Common myeloid progenitor, CD34-positive (primary cell): Measurements from ENCODE around the gene PPP1R3G.

Source experiments
- CTCF ChIA-PET: fragments of 350-600 bp; sonication (Branson Sonifier 250); formaldehyde crosslinking; loops from one replicate; lab custom pipeline; 2021; ENCODE audit warnings: antibody characterized with exemption; lab: Charles Lee
- POLR2A ChIA-PET: fragments of 350-600 bp; sonication (Branson Sonifier 250); formaldehyde crosslinking; loops from one replicate; lab custom pipeline; 2021; ENCODE audit warnings: antibody characterized with exemption; lab: Charles Lee
- DNase-seq, 3 donors: peaks; one replicate each; pipeline versions ENCODE4 v3.0.0 to v3.0.0-alpha.2; 2013
- H3K27ac ChIP-seq, 2 experiments: 1 replicate in 1 of 2; 2 replicates in 1 of 2; pipeline ENCODE4 v1.7.0; 2013; ENCODE audit warnings: inconsistent platforms in 2 of 2, low read length in 2 of 2, mild to moderate bottlenecking in 2 of 2, low read depth in 1 of 2, moderate library complexity in 1 of 2; ENCODE audit not compliant: severe bottlenecking in 2 of 2, insufficient read depth in 1 of 2, poor library complexity in 1 of 2
- H3K27me3 ChIP-seq, 5 experiments: replicated peaks in 2 of 5; 1 replicate in 3 of 5; 2 replicates in 2 of 5; pipeline versions ENCODE4 v1.6.1 to v1.7.0; 2013; ENCODE audit warnings: low read length in 4 of 5, mild to moderate bottlenecking in 2 of 5, moderate library complexity in 2 of 5, inconsistent platforms in 1 of 5; ENCODE audit not compliant: insufficient read depth in 5 of 5, control insufficient read depth in 4 of 5
- H3K36me3 ChIP-seq, 4 experiments: 1 replicate in 2 of 4; 2 replicates in 2 of 4; pipeline versions ENCODE4 v1.6.1 to v1.7.0; 2013; ENCODE audit warnings: low read length in 3 of 4, control low read depth in 1 of 4, mild to moderate bottlenecking in 1 of 4; ENCODE audit not compliant: control insufficient read depth in 4 of 4, insufficient read depth in 4 of 4
- H3K4me1 ChIP-seq, 4 experiments: 1 replicate in 3 of 4; 2 replicates in 1 of 4; pipeline versions ENCODE4 v1.6.1 to v1.7.1; 2013; ENCODE audit warnings: low read length in 3 of 4, mild to moderate bottlenecking in 3 of 4, control low read depth in 1 of 4, inconsistent platforms in 1 of 4, moderate library complexity in 1 of 4; ENCODE audit not compliant: control insufficient read depth in 4 of 4, insufficient read depth in 4 of 4; ENCODE audit errors: control extremely low read depth in 1 of 4
- H3K4me3 ChIP-seq, 7 experiments: 1 replicate in 4 of 7; 2 replicates in 3 of 7; pipeline versions ENCODE4 v1.5.1 to v1.7.0; 2013; ENCODE audit warnings: mild to moderate bottlenecking in 7 of 7, low read length in 6 of 7, moderate library complexity in 6 of 7, inconsistent platforms in 2 of 7, low read depth in 2 of 7, control low read depth in 1 of 7; ENCODE audit not compliant: insufficient read depth in 4 of 7, control insufficient read depth in 1 of 7; ENCODE audit errors: extremely low read depth in 1 of 7
- H3K9me3 ChIP-seq, 5 experiments: 1 replicate in 4 of 5; 2 replicates in 1 of 5; pipeline versions ENCODE4 v1.6.1 to v1.7.1; 2013; ENCODE audit warnings: low read length in 4 of 5, mild to moderate bottlenecking in 2 of 5, inconsistent platforms in 1 of 5, low read depth in 1 of 5, moderate library complexity in 1 of 5; ENCODE audit not compliant: control insufficient read depth in 4 of 5, insufficient read depth in 2 of 5; ENCODE audit errors: control extremely low read depth in 1 of 5
- WGBS: methylation state at CpG from one replicate; pipeline ENCODE4 v1.1.5; 2013; ENCODE audit not compliant: insufficient coverage; 5-methylcytosine and 5-hydroxymethylcytosine counted together

PPP1R3G gene

DNA sequence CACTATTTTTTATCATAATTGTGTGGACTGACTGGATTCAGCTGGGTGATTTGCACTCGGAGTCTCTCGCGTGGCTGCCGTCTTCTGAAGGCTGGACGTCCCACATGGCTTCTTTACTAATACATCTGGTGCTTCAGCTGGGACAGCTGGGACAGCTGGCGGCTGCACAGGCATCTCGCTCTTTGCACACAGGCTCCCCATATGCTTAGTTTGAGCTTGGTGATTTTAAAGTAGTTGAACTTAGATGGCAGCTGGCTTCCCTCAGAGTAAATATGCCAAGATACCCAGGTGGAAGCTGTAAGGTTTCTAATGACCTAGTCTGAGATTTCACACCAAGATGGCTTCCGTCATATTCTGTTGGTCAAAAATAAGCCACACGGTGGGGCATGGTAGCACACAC lies 38.7 kb upstream of the PPP1R3G start:
- Histone ChIP-seq H3K36me3 (peaks cover 0 to 6% (median 2%) of the 10 kb centered on the region in 4 experiments), H3K27ac (no peak overlapping the region), H3K4me1 (peaks cover 0 to 8% (median 0%) of the 10 kb centered on the region in 4 experiments), H3K4me3 (no peak overlapping the region), H3K27me3 (no peaks in the 10 kb centered on the region), H3K9me3 (peaks cover 0 to 30% (median 16%) of the 10 kb centered on the region in 5 experiments)
- DNase-seq, result no peak
- ChIA-PET CTCF (interaction anchor here (1.0 to 2.2 kb wide), 3 partner anchors 10 to 40 kb away, joined by 4 to 6 read pairs (median 4); no protein-coding TSS in a partner anchor), POLR2A (no interaction called here)
- WGBS, result 98% methylated on average over 9 of the region's 9 CpGs

DNA sequence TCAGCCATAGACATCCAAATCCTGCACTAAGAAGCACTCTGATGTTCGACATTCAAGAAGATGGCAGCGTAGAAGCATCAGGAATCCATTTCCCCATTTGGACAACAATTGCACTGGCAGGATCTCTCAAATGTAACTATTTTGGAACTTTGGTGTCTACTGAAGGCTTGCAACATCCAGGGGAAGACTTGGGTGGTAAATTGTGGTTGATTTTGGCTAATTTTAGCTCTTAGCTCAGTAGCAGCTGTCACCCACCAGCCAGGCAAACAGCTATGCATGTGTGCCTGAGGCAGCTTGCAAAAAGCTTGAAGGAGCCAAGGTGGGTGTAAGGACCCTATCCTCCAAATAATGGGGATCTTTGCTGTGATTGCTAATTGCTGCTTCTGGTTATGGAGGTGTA lies 35.1 kb upstream of the PPP1R3G start:
- no peaks in the 10 kb centered on the region for H3K27me3 ChIP-seq
- H3K9me3 ChIP-seq, result peaks cover 0 to 35% (median 20%) of the 10 kb centered on the region in 5 experiments
- peaks cover 2 to 21% (median 18%) of the 10 kb centered on the region in 4 experiments for H3K4me1 ChIP-seq
- H3K4me3 ChIP-seq, result peak overlapping the region in 1 of 7 experiments; percentile 26
- DNase-seq, result no peak
- no peaks in the 10 kb centered on the region for H3K36me3 ChIP-seq
- CTCF ChIA-PET, result no interaction called here
- H3K27ac ChIP-seq, result no peak overlapping the region
- 92% methylated on average over 2 of the region's 2 CpGs for WGBS
- POLR2A ChIA-PET, result no interaction called here

DNA sequence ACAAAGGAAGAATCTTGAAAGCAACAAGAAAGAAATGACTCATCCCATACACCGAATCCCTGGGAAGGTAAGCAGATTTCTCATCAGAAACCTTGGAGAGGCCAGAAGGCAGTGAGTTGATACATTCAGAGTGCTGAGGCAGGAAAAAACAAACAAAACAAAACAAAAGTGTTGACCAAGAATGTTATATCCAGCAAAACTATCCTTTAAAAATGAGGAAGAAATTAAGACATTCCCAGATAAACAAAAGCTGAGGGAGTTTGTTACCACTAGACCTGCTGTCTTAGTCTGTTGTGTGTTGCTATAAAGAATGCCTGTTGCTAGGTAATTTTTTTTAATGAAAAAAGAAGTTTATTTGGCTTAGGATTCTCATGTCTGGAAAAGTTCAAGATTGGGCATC lies 33.7 kb upstream of the PPP1R3G start:
- H3K27me3 ChIP-seq, result no peaks in the 10 kb centered on the region

DNA sequence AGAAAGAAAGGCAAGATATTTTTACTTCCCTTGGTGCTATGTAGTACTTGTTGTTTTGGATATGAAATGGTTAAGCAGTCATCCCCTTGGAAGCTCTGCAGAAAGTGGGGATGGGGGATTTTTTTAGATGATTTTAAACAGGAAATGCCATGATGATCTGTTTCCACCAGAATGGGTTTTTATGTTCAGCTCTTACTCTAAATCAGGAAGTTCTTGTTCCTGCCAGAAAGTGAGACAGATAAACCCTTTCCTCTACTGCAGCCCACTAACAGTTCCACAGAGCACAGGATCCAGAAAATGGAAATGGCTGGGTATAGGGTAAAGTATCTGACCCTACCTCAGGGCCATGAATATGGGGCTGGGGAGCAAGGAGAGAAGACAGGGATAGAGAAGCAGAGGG lies 32.1 kb upstream of the PPP1R3G start:
- H3K9me3 ChIP-seq, result peaks cover 0 to 35% (median 20%) of the 10 kb centered on the region in 5 experiments
- no peaks in the 10 kb centered on the region for H3K36me3 ChIP-seq
- H3K4me3 ChIP-seq, result no peak overlapping the region
- CTCF ChIA-PET, result interaction anchor here (1.1 kb wide), 1 partner anchor 11 kb away, joined by 3 read pairs; no protein-coding TSS in a partner anchor
- H3K4me1 ChIP-seq, result peaks cover 2 to 21% (median 18%) of the 10 kb centered on the region in 4 experiments
- H3K27ac ChIP-seq, result no peak overlapping the region
- DNase-seq, result peak in 2 of 3 donors; percentile 37 to 63
- POLR2A ChIA-PET, result no interaction called here
- H3K27me3 ChIP-seq, result no peaks in the 10 kb centered on the region

More for the DNA sequence above, 33.7 kb upstream of the PPP1R3G start:
- 100% methylated on average over 1 of the region's 1 CpG for WGBS
- POLR2A ChIA-PET, result no interaction called here
- Histone ChIP-seq H3K4me3 (no peak overlapping the region), H3K4me1 (peaks cover 2 to 21% (median 18%) of the 10 kb centered on the region in 4 experiments), H3K27ac (no peak overlapping the region), H3K9me3 (peaks cover 0 to 35% (median 20%) of the 10 kb centered on the region in 5 experiments), H3K36me3 (no peaks in the 10 kb centered on the region)
- DNase-seq, result peak in 2 of 3 donors; percentile 20 to 47
- CTCF ChIA-PET, result interaction anchor here (0.9 to 1.2 kb wide), 2 partner anchors 12 to 58 kb away, joined by 3 read pairs; no protein-coding TSS in a partner anchor

DNA sequence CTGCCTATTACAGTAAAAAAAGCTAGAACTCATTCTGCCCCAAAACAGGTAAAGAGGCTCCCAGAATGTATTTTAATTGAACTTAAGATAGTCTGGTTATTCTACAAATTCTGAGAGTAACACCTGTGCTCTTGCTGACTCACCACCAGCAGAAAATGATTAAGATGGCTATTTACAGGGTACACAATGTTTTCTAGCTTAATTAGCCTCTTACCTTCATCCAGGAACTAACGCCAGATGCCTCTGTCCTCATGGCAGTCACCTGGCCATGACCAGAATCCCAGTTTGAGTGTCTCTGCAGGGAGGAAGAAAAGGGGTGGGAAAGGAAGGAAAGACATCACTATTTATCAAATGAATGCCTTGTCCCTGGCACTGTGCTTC lies 31.3 kb upstream of the PPP1R3G start:
- DNase-seq, result peak in 1 of 3 donors; percentile 29
- Histone ChIP-seq H3K4me1 (peaks cover 2 to 23% (median 19%) of the 10 kb centered on the region in 4 experiments), H3K9me3 (peaks cover 0 to 28% (median 16%) of the 10 kb centered on the region in 5 experiments), H3K4me3 (no peak overlapping the region), H3K27me3 (no peaks in the 10 kb centered on the region), H3K27ac (no peak overlapping the region), H3K36me3 (no peaks in the 10 kb centered on the region)
- no CpG with 5 or more reads among the region's 1 CpG for WGBS
- CTCF ChIA-PET, result interaction anchor here (0.7 to 1.1 kb wide), 2 partner anchors 10 to 429 kb away, joined by 3 read pairs; no protein-coding TSS in a partner anchor
- POLR2A ChIA-PET, result no interaction called here

DNA sequence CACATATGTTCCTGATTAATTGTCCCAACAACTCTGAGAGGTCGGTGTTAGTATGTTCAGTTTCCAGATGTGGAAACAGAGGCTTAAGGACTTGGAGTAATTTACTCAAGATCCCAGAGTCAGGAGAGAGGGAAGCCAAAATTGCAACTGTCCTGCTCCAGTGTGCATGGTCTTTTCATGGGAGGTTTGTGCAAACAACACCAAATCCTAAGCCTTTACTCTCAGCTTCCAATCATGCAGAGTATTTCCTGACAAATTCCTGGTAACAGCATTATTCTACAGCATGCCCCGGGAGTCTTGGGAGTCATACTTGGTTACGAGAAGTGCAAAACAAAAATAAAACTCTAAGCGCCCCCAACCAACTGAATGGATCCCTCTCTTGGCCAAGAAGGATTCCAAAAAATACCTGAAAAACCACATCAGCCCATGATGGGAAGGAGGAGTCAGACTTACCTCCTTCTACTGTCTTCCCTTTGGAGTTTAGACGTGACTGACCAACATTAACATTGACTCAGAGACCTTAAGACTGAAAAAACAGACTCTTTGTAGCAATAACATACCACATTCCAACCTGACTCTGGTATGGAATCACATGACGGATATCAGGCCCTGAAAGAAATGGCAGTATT lies 30.8 kb upstream of the PPP1R3G start:
- Histone ChIP-seq H3K4me1 (peaks cover 2 to 23% (median 19%) of the 10 kb centered on the region in 4 experiments), H3K9me3 (peaks cover 0 to 23% (median 14%) of the 10 kb centered on the region in 5 experiments), H3K27me3 (no peaks in the 10 kb centered on the region), H3K4me3 (no peak overlapping the region), H3K27ac (no peak overlapping the region), H3K36me3 (no peaks in the 10 kb centered on the region)
- 96% methylated on average over 5 of the region's 6 CpGs for WGBS
- CTCF ChIA-PET, result interaction anchor here (0.7 kb wide), 1 partner anchor 429 kb away, joined by 3 read pairs; no protein-coding TSS in a partner anchor
- POLR2A ChIA-PET, result no interaction called here
- no peak for DNase-seq

DNA sequence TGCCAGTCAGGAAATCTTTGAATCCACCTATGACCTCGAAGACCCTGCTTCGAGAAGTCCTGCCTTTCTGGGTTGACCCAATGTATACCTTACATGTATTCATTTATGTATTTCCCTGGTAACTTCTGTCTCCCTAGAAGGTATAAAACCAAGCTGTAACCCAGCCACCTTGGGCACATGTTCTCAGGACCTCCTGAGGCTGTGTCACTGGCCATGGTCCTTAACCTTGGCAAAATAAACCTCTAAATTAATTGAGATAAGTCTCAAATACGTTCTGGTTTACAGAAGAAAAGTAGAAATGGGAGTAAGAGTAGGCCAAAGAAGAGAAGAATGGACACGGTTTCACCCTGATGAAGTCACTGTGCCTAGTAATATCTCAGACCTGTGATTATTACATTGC lies 30.0 kb upstream of the PPP1R3G start:
- Histone ChIP-seq H3K4me3 (no peak overlapping the region), H3K27ac (no peak overlapping the region), H3K27me3 (no peaks in the 10 kb centered on the region), H3K9me3 (peaks cover 0 to 18% (median 12%) of the 10 kb centered on the region in 5 experiments), H3K4me1 (peaks cover 2 to 23% (median 17%) of the 10 kb centered on the region in 4 experiments), H3K36me3 (no peaks in the 10 kb centered on the region)
- ChIA-PET CTCF (no interaction called here), POLR2A (no interaction called here)
- no peak for DNase-seq
- WGBS, result 100% methylated on average over 1 of the region's 4 CpGs
